GM12878 (cell line): ENCODE measurements around the gene CETP. TPM values are rescaled to one million over a fixed set of nuclear protein-coding genes. Genes with fewer than 3 reads are reported as not detected.
A peak's percentile ranks its signal among the peaks of the same experiment; 100 is the strongest.

ENCODE experiments used
- ATAC-seq: fragments of 200-7000 bp; cut with Tn5 transposase; 3 replicates; pipeline ENCODE4 v1.9.1; 2020; ENCODE audit warnings: mild to moderate bottlenecking, moderate library complexity
- BruUV-seq: library from RNA; stranded (reverse); fragments of 400-500 nt; replicated peaks from 2 replicates; lab custom pipeline; 2021; lab: Mats Ljungman, UMichigan
- CTCF ChIA-PET: fragments of 300-600 bp; sonication (Branson Sonifier 250); formaldehyde crosslinking; extraction: SDS; loops from one replicate; lab custom pipeline; 2021; ENCODE audit warnings: inconsistent platforms; lab: Yijun Ruan, JAX
- POLR2A ChIA-PET: fragments of 350-600 bp; formaldehyde crosslinking; extraction: SDS; loops from one replicate; lab custom pipeline; 2021; ENCODE audit warnings: inconsistent platforms; lab: Charles Lee
- RAD21 ChIA-PET: fragments of 300-600 bp; sonication (Branson Sonifier 250); formaldehyde crosslinking; loops from one replicate; lab custom pipeline; 2023; ENCODE audit warnings: antibody characterized with exemption; ENCODE audit not compliant: unreplicated experiment; lab: Charles Lee
- SMC1A ChIA-PET: fragments of 300-600 bp; sonication (Branson Sonifier 250); formaldehyde crosslinking; loops from one replicate; lab custom pipeline; 2023; ENCODE audit not compliant: unreplicated experiment, uncharacterized antibody; lab: Charles Lee
- DNase-seq: peaks from one replicate; pipeline ENCODE4 v3.0.0-alpha.2; 2011; ENCODE audit warnings: low read depth, low spot score
- FAIRE-seq: peaks from 3 replicates; lab custom pipeline; 2011; peaks lifted over from hg19 to GRCh38; lab: Jason Lieb, UNC
- H2AFZ ChIP-seq: 2 replicates; pipeline ENCODE4 v1.6.0; 2011; ENCODE audit warnings: low read depth, low read length, control low read depth; ENCODE audit not compliant: control insufficient read depth
- H3K27ac ChIP-seq: 2 replicates; pipeline ENCODE4 v1.5.1; 2011; ENCODE audit warnings: control low read depth; ENCODE audit not compliant: control insufficient read depth, insufficient read depth
- H3K27me3 ChIP-seq, 2 experiments: replicated peaks in 1 of 2; 2 replicates each; pipeline versions ENCODE4 v1.6.0 to v1.6.1; 2011; ENCODE audit warnings: low read length in 1 of 2; ENCODE audit not compliant: control insufficient read depth in 2 of 2, insufficient read depth in 2 of 2
- H3K36me3 ChIP-seq, 2 experiments: 2 replicates each; pipeline ENCODE4 v1.5.1; 2011; ENCODE audit warnings: low read length in 1 of 2; ENCODE audit not compliant: control insufficient read depth in 2 of 2, insufficient read depth in 2 of 2
- H3K4me1 ChIP-seq: 2 replicates; pipeline ENCODE4 v1.6.1; 2011; ENCODE audit warnings: mild to moderate bottlenecking, low read length, moderate library complexity, mixed read lengths; ENCODE audit not compliant: control insufficient read depth, insufficient read depth
- H3K4me2 ChIP-seq: 2 replicates; pipeline ENCODE4 v1.6.0; 2011; ENCODE audit warnings: control low read depth; ENCODE audit not compliant: control insufficient read depth, insufficient read depth
- H3K4me3 ChIP-seq: fragments of 200-600 bp; sonication (generic); 2 replicates; pipeline ENCODE4 v1.5.1; 2016
- H3K79me2 ChIP-seq: 2 replicates; pipeline ENCODE4 v1.6.0; 2011; ENCODE audit warnings: low read length; ENCODE audit not compliant: control insufficient read depth, insufficient read depth
- H3K9ac ChIP-seq: 2 replicates; pipeline ENCODE4 v1.8.0; 2011; ENCODE audit warnings: low read length, control low read depth, mixed read lengths; ENCODE audit not compliant: control insufficient read depth, insufficient read depth
- H3K9me3 ChIP-seq: replicated peaks from 3 replicates; pipeline ENCODE4 v1.5.1; 2011; ENCODE audit warnings: mild to moderate bottlenecking, low read length; ENCODE audit not compliant: control insufficient read depth, insufficient read depth
- H4K20me1 ChIP-seq: 2 replicates; pipeline ENCODE4 v1.6.0; 2011; ENCODE audit not compliant: control insufficient read depth, insufficient read depth
- ATF3 ChIP-seq: IDR thresholded peaks from 2 replicates; pipeline ENCODE4 v1.6.1; 2011; ENCODE audit warnings: low read depth, mild to moderate bottlenecking, low read length, moderate library complexity, borderline replicate concordance; ENCODE audit errors: extremely low read depth
- BACH1 ChIP-seq: fragments of 450-650 bp; IDR thresholded peaks from 2 replicates; pipeline ENCODE4 v1.6.1; 2017; ENCODE audit warnings: mild to moderate bottlenecking, borderline replicate concordance
- CHD2 ChIP-seq: IDR thresholded peaks from 2 replicates; pipeline ENCODE4 v1.6.1; 2011; ENCODE audit warnings: low read depth, low read length, improper control_type of control experiment, borderline replicate concordance
- EP300 ChIP-seq, 2 experiments: fragments of 150-350 bp in 1 of 2; IDR thresholded peaks; 2 replicates each; pipeline ENCODE4 v1.6.1; 2011 to 2012; ENCODE audit warnings: low read depth in 2 of 2, low read length in 2 of 2, borderline replicate concordance in 1 of 2, improper control_type of control experiment in 1 of 2, inconsistent platforms in 1 of 2; ENCODE audit not compliant: control insufficient read depth in 1 of 2
- HDAC6 ChIP-seq: fragments of 200-600 bp; sonication (generic); IDR thresholded peaks from one replicate; pipeline ENCODE4 v1.8.0; 2017; ENCODE audit warnings: antibody characterized with exemption; ENCODE audit not compliant: unreplicated experiment
- MEF2B ChIP-seq: fragments of 450-650 bp; IDR thresholded peaks from 2 replicates; pipeline ENCODE4 v1.6.1; 2018; ENCODE audit warnings: mild to moderate bottlenecking, moderate library complexity; ENCODE audit not compliant: partially characterized antibody, poor library complexity, severe bottlenecking
- MYB ChIP-seq: fragments of 150-350 bp; IDR thresholded peaks from 2 replicates; pipeline ENCODE4 v1.6.1; 2014; ENCODE audit warnings: mild to moderate bottlenecking, low read depth, low read length, borderline replicate concordance
- POU2F2 ChIP-seq: IDR thresholded peaks from 3 replicates; pipeline ENCODE4 v1.6.1; 2011; ENCODE audit warnings: low read depth, mild to moderate bottlenecking, low read length, borderline replicate concordance
- RUNX3 ChIP-seq: IDR thresholded peaks from 2 replicates; pipeline ENCODE4 v1.6.1; 2012; ENCODE audit warnings: low read length, inconsistent platforms
- SMAD1 ChIP-seq: fragments of 450-650 bp; IDR thresholded peaks from 2 replicates; pipeline ENCODE4 v1.6.1; 2018; ENCODE audit warnings: mild to moderate bottlenecking, low read depth; ENCODE audit not compliant: partially characterized antibody
- SMARCA5 ChIP-seq: fragments of 450-650 bp; IDR thresholded peaks from 2 replicates; pipeline ENCODE4 v1.6.1; 2017; ENCODE audit warnings: mild to moderate bottlenecking
- SP1 ChIP-seq: IDR thresholded peaks from one replicate; pipeline ENCODE4 v1.6.1; 2011; ENCODE audit warnings: low read depth, low read length
- SPI1 ChIP-seq: IDR thresholded peaks from 2 replicates; pipeline ENCODE4 v1.6.1; 2011; ENCODE audit warnings: low read depth, mild to moderate bottlenecking, low read length, moderate library complexity, borderline replicate concordance; ENCODE audit not compliant: insufficient read depth
- ZNF24 ChIP-seq: fragments of 450-650 bp; IDR thresholded peaks from 2 replicates; pipeline ENCODE4 v1.6.1; 2017; ENCODE audit warnings: antibody characterized with exemption, mild to moderate bottlenecking
- WGBS: methylation state at CpG from one replicate; pipeline ENCODE4 v1.1.6; 2016; ENCODE audit warnings: low lambda C conversion rate; ENCODE audit not compliant: insufficient replicate concordance, insufficient coverage; ENCODE audit errors: missing lambda C conversion rate; 5-methylcytosine and 5-hydroxymethylcytosine counted together
- in situ Hi-C: fragments of 300-500 bp; cut with MboI; formaldehyde crosslinking; loops from 9 replicates; pipeline ENCODE4 v1.14.3; 2018; ENCODE audit warnings: mixed read lengths
- intact Hi-C: fragments of 100-400 bp; cut with micrococcal nuclease; formaldehyde crosslinking; loops from one replicate; pipeline ENCODE4 v1.14.2; 2022; ENCODE audit not compliant: unreplicated experiment
- polyA plus RNA-seq, 11 experiments: library from polyadenylated mRNA; depleted of rRNA in 4 of 11; unstranded in 6 of 11; stranded (reverse) in 5 of 11; fragments of >200 nt; fragmentation: Nextera tagmentation in 4 of 11; fragmentation: Illumina TruSeq in 1 of 11; extraction: Ambion mirVana in 4 of 11; extraction: Trizol in 1 of 11; gene quantifications; 1 replicate in 1 of 11; 2 replicates in 10 of 11; pipeline versions ENCODE4 v1.2.1 to v1.2.3, GENCODE V29; 2011 to 2016; ENCODE audit warnings: inconsistent platforms in 2 of 11, missing spikeins in 2 of 11, low read depth in 1 of 11
- total RNA-seq, 4 experiments: library from RNA; depleted of rRNA in 3 of 4; stranded (reverse); fragments of >200 nt in 3 of 4; fragmentation: Illumina TruSeq in 1 of 4; extraction: Trizol in 1 of 4; gene quantifications; 2 replicates each; pipeline versions ENCODE4 v1.2.1 to v1.2.3, GENCODE V29; 2013 to 2021
- TF ChIP-seq, protein P1 (sequence below): fragments of 450-650 bp; IDR thresholded peaks from 2 replicates; pipeline ENCODE4 v1.6.1; 2016; ENCODE audit warnings: mild to moderate bottlenecking
- TF ChIP-seq, protein P2 (sequence below): fragments of 450-650 bp; IDR thresholded peaks from 2 replicates; pipeline ENCODE4 v1.6.1; 2017; ENCODE audit warnings: mild to moderate bottlenecking, moderate library complexity

Gene CETP
- total and polyA plus RNA-seq, 10 of the 15 experiments (the other 5 are each of a cell fraction or from before 2014, with no cell fraction given), result 1.2 to 6.4 (median 2.1) TPM

- TF ChIP-seq ATF3 (no peak), MYB (no peak)
These were observed 21.9 kb upstream of the CETP start (continued) for GRCh38 chr16:56939801-56940200.

- FAIRE-seq, result peak; percentile 41
- H4K20me1 ChIP-seq, result no peaks in the 10 kb centered on the region; the same call in 1 of the 2 replicates
- H3K4me3 ChIP-seq, result no peak overlapping the region
- peaks cover 65% of the 10 kb centered on the region for H3K4me1 ChIP-seq
- H3K9ac ChIP-seq, result 0 out of 2 replicates have a peak overlapping the region, but pooled peaks have one; percentile 4
- intact Hi-C loops, result no loop called here
- no peak overlapping the region for H3K27ac ChIP-seq
- SMC1A ChIA-PET, result interaction anchor here (0.5 to 4.4 kb wide), 14 partner anchors 8 to 80 kb away, joined by 3 to 40 read pairs (median 5); partner anchors contain the start of gene HERPUD1
- DNase-seq, result no peak
- peak overlapping the region; percentile 26 for H3K4me2 ChIP-seq
- peaks cover 13 to 56% of the 10 kb centered on the region in 2 experiments for H3K36me3 ChIP-seq
- H3K79me2 ChIP-seq, result peaks cover 16% of the 10 kb centered on the region
- in situ Hi-C loops, result no loop called here
- RAD21 ChIA-PET, result interaction anchor here (0.6 to 3.3 kb wide), 15 partner anchors 8 to 105 kb away, joined by 3 to 20 read pairs (median 4); partner anchors contain the start of gene HERPUD1
- no peaks in the 10 kb centered on the region for H3K9me3 ChIP-seq
- no TSS peak for BruUV-seq
- WGBS, result 0% methylated on average over 2 of the region's 2 CpGs
- ATAC-seq, result peak; percentile 4
- no peak overlapping the region for H2AFZ ChIP-seq
- H3K27me3 ChIP-seq, result no peaks in the 10 kb centered on the region
- CTCF ChIA-PET, result interaction anchor here (0.7 to 2.5 kb wide), 15 partner anchors 9 to 148 kb away, joined by 3 to 25 read pairs (median 3); partner anchors contain the start of gene HERPUD1
- POLR2A ChIA-PET, result interaction anchor here (1.4 to 21.1 kb wide), 7 partner anchors 9 to 101 kb away, joined by 3 to 306 read pairs (median 7); partner anchors contain the start of gene HERPUD1
- TF ChIP-seq CHD2 (0 out of 2 replicates have a peak, but pooled peaks have one; percentile 33), SMARCA5 (no peak), BACH1 (0 out of 2 replicates have a peak, but pooled peaks have one; percentile 21), HDAC6 (peak; percentile 30), MEF2B (peak; percentile 81), EP300 (IDR thresholded peaks at IDR 0.05; ENCODE audit: borderline replicate concordance in 1 of 2, control insufficient read depth in 1 of 2, low read depth in 2 of 2, low read length in 2 of 2) (peak in 1 of 2 experiments; percentile 56; a peak in 1 of 4 replicates), RUNX3 (0 out of 2 replicates have a peak, but pooled peaks have one; percentile 19), SP1 (no peak), SMAD1 (peak; percentile 30), SPI1 (peak; percentile 39; the same call in 1 of the 2 replicates), ZNF24 (no peak), POU2F2 (0 out of 3 replicates have a peak, but pooled peaks have one; percentile 49)
- TF ChIP-seq, protein P1, sequence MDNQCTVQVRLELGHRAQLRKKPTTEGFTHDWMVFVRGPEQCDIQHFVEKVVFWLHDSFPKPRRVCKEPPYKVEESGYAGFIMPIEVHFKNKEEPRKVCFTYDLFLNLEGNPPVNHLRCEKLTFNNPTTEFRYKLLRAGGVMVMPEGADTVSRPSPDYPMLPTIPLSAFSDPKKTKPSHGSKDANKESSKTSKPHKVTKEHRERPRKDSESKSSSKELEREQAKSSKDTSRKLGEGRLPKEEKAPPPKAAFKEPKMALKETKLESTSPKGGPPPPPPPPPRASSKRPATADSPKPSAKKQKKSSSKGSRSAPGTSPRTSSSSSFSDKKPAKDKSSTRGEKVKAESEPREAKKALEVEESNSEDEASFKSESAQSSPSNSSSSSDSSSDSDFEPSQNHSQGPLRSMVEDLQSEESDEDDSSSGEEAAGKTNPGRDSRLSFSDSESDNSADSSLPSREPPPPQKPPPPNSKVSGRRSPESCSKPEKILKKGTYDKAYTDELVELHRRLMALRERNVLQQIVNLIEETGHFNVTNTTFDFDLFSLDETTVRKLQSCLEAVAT, result 0 out of 2 replicates have a peak, but pooled peaks have one; percentile 14
- TF ChIP-seq, protein P2, sequence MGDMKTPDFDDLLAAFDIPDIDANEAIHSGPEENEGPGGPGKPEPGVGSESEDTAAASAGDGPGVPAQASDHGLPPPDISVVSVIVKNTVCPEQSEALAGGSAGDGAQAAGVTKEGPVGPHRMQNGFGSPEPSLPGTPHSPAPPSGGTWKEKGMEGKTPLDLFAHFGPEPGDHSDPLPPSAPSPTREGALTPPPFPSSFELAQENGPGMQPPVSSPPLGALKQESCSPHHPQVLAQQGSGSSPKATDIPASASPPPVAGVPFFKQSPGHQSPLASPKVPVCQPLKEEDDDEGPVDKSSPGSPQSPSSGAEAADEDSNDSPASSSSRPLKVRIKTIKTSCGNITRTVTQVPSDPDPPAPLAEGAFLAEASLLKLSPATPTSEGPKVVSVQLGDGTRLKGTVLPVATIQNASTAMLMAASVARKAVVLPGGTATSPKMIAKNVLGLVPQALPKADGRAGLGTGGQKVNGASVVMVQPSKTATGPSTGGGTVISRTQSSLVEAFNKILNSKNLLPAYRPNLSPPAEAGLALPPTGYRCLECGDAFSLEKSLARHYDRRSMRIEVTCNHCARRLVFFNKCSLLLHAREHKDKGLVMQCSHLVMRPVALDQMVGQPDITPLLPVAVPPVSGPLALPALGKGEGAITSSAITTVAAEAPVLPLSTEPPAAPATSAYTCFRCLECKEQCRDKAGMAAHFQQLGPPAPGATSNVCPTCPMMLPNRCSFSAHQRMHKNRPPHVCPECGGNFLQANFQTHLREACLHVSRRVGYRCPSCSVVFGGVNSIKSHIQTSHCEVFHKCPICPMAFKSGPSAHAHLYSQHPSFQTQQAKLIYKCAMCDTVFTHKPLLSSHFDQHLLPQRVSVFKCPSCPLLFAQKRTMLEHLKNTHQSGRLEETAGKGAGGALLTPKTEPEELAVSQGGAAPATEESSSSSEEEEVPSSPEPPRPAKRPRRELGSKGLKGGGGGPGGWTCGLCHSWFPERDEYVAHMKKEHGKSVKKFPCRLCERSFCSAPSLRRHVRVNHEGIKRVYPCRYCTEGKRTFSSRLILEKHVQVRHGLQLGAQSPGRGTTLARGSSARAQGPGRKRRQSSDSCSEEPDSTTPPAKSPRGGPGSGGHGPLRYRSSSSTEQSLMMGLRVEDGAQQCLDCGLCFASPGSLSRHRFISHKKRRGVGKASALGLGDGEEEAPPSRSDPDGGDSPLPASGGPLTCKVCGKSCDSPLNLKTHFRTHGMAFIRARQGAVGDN, result peak; percentile 57; the same call in 1 of the 2 replicates
These were observed 20.7 kb upstream of the CETP start for GRCh38 chr16:56941092-56941491.
